ENCODE measurements around the gene SPTBN1.

SPTBN1 gene

GRCh38 chr2:54603796-54604195 lies 147.7 kb downstream of the SPTBN1 start:
- TF ChIP-seq CTCF (IDR thresholded peaks at IDR 0.05; ENCODE audit: low read depth, low read length, missing control alignments) = no peak
- no peak for DNase-seq (ENCODE audit: low read depth)
- H3K4me3 ChIP-seq (ENCODE audit: low read depth, low read length) = no peak overlapping the region

DNA sequence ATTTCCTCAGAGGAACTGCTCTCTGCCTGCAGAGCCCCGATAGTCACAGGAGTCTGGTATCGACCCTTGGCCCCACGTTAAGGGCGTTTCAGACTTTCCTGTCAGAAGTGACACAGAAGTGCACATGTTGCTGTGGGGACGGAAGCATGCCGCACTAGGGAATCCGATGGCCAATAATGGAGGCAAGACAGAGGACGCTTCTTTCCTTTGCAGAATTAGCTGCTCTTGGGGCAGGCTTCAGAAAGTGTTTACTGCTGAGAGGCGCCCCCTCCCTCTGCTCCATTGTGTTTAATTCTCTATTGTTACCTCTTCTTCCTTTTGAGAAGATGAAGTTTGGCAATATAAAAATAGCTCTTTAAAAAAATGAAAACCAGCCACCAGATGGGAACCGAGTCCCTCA lies 148.7 kb downstream of the SPTBN1 start:
- no peak overlapping the region for H3K4me3 ChIP-seq (ENCODE audit: low read depth, low read length)
- DNase-seq (ENCODE audit: low read depth) = no peak
- no peak for TF ChIP-seq CTCF (IDR thresholded peaks at IDR 0.05; ENCODE audit: low read depth, low read length, missing control alignments)

DNA sequence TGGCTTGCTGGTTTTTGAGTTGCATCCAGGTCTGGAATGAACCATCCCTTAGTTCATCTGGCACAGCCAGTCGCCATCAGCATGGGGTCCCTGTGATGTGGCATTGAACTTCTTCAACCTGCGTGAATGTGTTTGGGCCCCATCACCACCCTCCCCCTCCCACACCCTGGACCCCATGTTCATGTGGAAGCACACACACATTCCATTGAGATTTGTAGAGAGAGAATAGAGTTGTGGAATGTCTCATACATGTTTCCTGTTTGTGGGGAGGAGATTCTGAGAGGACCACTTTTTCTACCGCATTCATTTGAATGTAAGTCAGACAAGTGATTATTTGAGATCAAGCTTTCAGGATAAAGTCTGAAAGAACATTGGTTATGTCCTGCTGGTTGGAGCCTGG lies 149.7 kb downstream of the SPTBN1 start:
- DNase-seq (ENCODE audit: low read depth) = no peak
- H3K4me3 ChIP-seq (ENCODE audit: low read depth, low read length) = no peak overlapping the region
- TF ChIP-seq CTCF (IDR thresholded peaks at IDR 0.05; ENCODE audit: low read depth, low read length, missing control alignments) = no peak

- H3K4me3 ChIP-seq (ENCODE audit: low read depth, low read length) = no peak overlapping the region
- no peak for DNase-seq (ENCODE audit: low read depth)
- no peak for TF ChIP-seq CTCF (IDR thresholded peaks at IDR 0.05; ENCODE audit: low read depth, low read length, missing control alignments)
These were observed 150.3 kb downstream of the SPTBN1 start for GRCh38 chr2:54606393-54606958.

- TF ChIP-seq CTCF (IDR thresholded peaks at IDR 0.05; ENCODE audit: low read depth, low read length, missing control alignments) = no peak
- no peak for DNase-seq (ENCODE audit: low read depth)
- no peak overlapping the region for H3K4me3 ChIP-seq (ENCODE audit: low read depth, low read length)
These were observed 152.1 kb downstream of the SPTBN1 start for GRCh38 chr2:54608224-54608623.

GRCh38 chr2:54609241-54609640 lies 153.1 kb downstream of the SPTBN1 start:
- DNase-seq (ENCODE audit: low read depth) = no peak
- H3K4me3 ChIP-seq (ENCODE audit: low read depth, low read length) = no peak overlapping the region
- no peak for TF ChIP-seq CTCF (IDR thresholded peaks at IDR 0.05; ENCODE audit: low read depth, low read length, missing control alignments)

- TF ChIP-seq CTCF (IDR thresholded peaks at IDR 0.05; ENCODE audit: low read depth, low read length, missing control alignments) = no peak
- no peak for DNase-seq (ENCODE audit: low read depth)
- no peak overlapping the region for H3K4me3 ChIP-seq (ENCODE audit: low read depth, low read length)
These were observed 153.5 kb downstream of the SPTBN1 start for GRCh38 chr2:54609647-54610046.

Data from GM12864 (cell line).